ENCODE data around the gene TWF2. TPM values are rescaled to one million over a fixed set of nuclear protein-coding genes. Genes with fewer than 3 reads are reported as not detected.

TWF2 gene
- total RNA-seq, 5 donors from 2014 or later (not counting 1 experiment from before 2014, with no cell fraction given) = 49.8 to 99.9 (median 88.3) TPM

Other genes with a start within 250 kb of the TWF2 start
- 1,000 to 10,000 TPM; 1,518 to 1,711 (median 1,629) TPM for gene RPL29, start 243.3 kb downstream of the TWF2 start, total RNA-seq
- 10 to 100 TPM; 11.3 to 41.3 (median 39.0) TPM for gene DUSP7, start 182.6 kb downstream of the TWF2 start, total RNA-seq
- 1 to 10 TPM in 3 of 5 donors, under 1 TPM in 2; 0.91 to 1.9 (median 1.7) TPM for gene POC1A, start 84.7 kb downstream of the TWF2 start, total RNA-seq
- 10 to 100 TPM; 12.2 to 32.7 (median 27.1) TPM for gene ALAS1, start 41.0 kb downstream of the TWF2 start, total RNA-seq
- gene TLR9, start 13.5 kb downstream of the TWF2 start, total RNA-seq = 1 to 10 TPM in 3 of 5 donors, under 1 TPM in 1, not detected in 1; 0.54 to 2.9 (median 2.1) TPM
- gene PPM1M, start 6.6 kb upstream of the TWF2 start, total RNA-seq = 10 to 100 TPM; 63.4 to 78.1 (median 73.4) TPM
- 100 to 1,000 TPM; 119 to 159 (median 154) TPM for gene WDR82, start 39.5 kb upstream of the TWF2 start, total RNA-seq
- 10 to 100 TPM; 36.7 to 42.5 (median 37.5) TPM for gene GLYCTK, start 48.7 kb upstream of the TWF2 start, total RNA-seq
- gene DNAH1, start 77.2 kb upstream of the TWF2 start, total RNA-seq = 10 to 100 TPM; 41.5 to 72.0 (median 44.2) TPM
- 100 to 1,000 TPM in 3 of 5 donors, 10 to 100 TPM in 2; 94.3 to 108 (median 103) TPM for gene BAP1, start 170.8 kb upstream of the TWF2 start, total RNA-seq
- 10 to 100 TPM; 12.2 to 17.0 (median 15.7) TPM for gene PHF7, start 171.5 kb upstream of the TWF2 start, total RNA-seq
- 1 to 10 TPM in 4 of 5 donors, under 1 TPM in 1; 0.75 to 1.9 (median 1.4) TPM for gene SEMA3G, start 205.9 kb upstream of the TWF2 start, total RNA-seq
- gene TNNC1, start 214.9 kb upstream of the TWF2 start, total RNA-seq = 1 to 10 TPM; 2.8 to 8.8 (median 4.5) TPM
- gene NISCH, start 216.4 kb upstream of the TWF2 start, total RNA-seq = 100 to 1,000 TPM; 152 to 171 (median 157) TPM